ENCODE results near the gene SDSL. TPM values are rescaled to one million over a fixed set of nuclear protein-coding genes. Genes with fewer than 3 reads are reported as not detected.

The SDSL gene
- total RNA-seq, 1 experiment from 2014 or later, result 0.52 TPM

DNA sequence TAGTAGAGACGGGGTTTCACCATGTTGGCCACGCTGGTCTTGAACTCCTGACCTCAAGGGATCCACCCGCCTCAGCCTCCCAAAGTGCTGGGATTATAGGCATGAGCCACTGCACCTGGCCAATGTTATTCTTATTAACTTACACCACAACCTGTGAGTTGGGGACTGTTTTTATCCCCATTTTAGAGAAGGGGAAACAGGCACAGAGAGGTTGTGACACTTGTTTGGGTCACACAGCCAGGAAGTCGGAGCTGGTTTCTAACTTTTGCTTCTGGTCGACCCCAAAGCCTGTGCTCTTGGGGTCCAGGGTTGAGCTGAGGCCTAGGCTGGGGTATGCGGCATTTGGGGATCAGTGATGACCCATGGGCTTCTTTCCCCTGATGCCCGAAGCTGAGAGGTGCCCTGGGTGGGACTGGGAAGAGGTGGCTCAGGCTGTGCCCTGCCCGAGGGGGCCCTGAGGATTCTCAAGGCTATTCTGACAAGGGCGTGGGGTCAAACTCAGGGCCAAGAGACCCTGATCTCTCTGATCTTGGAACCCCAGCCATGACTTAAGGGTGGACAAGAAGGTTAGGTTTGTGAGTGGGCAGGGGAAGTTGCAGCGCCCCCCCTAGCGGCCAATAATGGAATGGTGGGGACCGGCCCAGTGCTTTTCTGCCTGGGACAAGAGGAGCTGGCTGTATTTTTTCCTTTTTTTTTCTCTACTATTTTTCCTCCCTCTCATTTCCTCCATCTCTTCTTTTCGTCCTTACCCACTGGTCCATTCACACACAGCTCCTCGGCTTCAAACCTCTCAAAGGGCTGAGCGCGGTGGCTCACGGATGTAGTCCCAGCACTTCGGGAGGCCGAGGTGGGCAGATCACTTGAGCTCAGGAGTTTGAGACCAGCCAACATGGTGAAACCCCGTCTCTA is 3.0 kb downstream of the SDSL start (continued):
- TF ChIP-seq, protein P1, sequence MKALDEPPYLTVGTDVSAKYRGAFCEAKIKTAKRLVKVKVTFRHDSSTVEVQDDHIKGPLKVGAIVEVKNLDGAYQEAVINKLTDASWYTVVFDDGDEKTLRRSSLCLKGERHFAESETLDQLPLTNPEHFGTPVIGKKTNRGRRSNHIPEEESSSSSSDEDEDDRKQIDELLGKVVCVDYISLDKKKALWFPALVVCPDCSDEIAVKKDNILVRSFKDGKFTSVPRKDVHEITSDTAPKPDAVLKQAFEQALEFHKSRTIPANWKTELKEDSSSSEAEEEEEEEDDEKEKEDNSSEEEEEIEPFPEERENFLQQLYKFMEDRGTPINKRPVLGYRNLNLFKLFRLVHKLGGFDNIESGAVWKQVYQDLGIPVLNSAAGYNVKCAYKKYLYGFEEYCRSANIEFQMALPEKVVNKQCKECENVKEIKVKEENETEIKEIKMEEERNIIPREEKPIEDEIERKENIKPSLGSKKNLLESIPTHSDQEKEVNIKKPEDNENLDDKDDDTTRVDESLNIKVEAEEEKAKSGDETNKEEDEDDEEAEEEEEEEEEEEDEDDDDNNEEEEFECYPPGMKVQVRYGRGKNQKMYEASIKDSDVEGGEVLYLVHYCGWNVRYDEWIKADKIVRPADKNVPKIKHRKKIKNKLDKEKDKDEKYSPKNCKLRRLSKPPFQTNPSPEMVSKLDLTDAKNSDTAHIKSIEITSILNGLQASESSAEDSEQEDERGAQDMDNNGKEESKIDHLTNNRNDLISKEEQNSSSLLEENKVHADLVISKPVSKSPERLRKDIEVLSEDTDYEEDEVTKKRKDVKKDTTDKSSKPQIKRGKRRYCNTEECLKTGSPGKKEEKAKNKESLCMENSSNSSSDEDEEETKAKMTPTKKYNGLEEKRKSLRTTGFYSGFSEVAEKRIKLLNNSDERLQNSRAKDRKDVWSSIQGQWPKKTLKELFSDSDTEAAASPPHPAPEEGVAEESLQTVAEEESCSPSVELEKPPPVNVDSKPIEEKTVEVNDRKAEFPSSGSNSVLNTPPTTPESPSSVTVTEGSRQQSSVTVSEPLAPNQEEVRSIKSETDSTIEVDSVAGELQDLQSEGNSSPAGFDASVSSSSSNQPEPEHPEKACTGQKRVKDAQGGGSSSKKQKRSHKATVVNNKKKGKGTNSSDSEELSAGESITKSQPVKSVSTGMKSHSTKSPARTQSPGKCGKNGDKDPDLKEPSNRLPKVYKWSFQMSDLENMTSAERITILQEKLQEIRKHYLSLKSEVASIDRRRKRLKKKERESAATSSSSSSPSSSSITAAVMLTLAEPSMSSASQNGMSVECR (CRISPR knock-in tag; IDR thresholded peaks at IDR 0.05; ENCODE audit: borderline replicate concordance), result no peak
- TF ChIP-seq, protein P2, sequence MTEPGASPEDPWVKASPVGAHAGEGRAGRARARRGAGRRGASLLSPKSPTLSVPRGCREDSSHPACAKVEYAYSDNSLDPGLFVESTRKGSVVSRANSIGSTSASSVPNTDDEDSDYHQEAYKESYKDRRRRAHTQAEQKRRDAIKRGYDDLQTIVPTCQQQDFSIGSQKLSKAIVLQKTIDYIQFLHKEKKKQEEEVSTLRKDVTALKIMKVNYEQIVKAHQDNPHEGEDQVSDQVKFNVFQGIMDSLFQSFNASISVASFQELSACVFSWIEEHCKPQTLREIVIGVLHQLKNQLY (CRISPR knock-in tag; IDR thresholded peaks at IDR 0.05), result no peak
- TF ChIP-seq, protein P3, sequence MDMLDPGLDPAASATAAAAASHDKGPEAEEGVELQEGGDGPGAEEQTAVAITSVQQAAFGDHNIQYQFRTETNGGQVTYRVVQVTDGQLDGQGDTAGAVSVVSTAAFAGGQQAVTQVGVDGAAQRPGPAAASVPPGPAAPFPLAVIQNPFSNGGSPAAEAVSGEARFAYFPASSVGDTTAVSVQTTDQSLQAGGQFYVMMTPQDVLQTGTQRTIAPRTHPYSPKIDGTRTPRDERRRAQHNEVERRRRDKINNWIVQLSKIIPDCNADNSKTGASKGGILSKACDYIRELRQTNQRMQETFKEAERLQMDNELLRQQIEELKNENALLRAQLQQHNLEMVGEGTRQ (CRISPR knock-in tag; IDR thresholded peaks at IDR 0.05), result no peak

DNA sequence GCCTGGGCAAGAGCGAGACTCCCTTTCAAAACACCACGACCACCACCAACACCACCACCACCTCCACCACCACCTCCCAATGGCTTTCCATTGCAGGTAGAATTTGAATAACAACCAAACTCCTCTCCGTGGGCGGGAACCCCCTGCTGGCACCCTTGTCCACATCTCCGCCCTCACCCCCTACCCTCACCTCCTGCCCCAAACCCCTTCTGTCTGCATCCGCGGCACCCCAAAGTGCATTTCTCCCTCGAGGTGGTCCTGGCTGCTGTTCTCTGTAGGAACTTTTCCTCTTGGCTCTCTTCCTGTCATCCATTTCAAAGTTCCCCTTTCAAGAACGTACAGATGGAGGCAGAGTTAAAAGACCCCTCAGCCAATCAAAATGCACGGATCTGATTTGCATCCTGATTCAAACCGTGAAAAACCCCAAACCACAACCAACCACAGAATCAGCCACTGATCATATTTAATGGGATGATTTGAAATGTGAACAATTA is 3.8 kb downstream of the SDSL start:
- Mint-ChIP-seq H3K27ac (no peak overlapping the region), H3K9me3 (peaks cover 7% of the 10 kb centered on the region), H3K4me1 (peaks cover 16% of the 10 kb centered on the region), H3K27me3 (ENCODE audit: low read depth) (no peaks in the 10 kb centered on the region; the same call in 1 of the 2 replicates), H3K4me3 (peak overlapping the region; percentile 75), H3K36me3 (no peaks in the 10 kb centered on the region)
- POLR2A ChIA-PET, result no interaction called here
- CTCF ChIA-PET, result interaction anchor here (0.6 to 1.9 kb wide), 94 partner anchors 9 to 503 kb away, joined by 3 to 41 read pairs (median 5); partner anchors contain the start of genes DDX54, PLBD2, RASAL1 and RITA1
- ATAC-seq, result peak; percentile 56
- peak; percentile 63 for DNase-seq (ENCODE audit: low spot score)
- TF ChIP-seq SP1 (CRISPR knock-in tag; conservative IDR thresholded peaks at IDR 0.05) (0 out of 2 replicates have a peak, but pooled peaks have one; percentile 9), FOXP1 (CRISPR knock-in tag; IDR thresholded peaks at IDR 0.05; ENCODE audit: borderline replicate concordance) (no peak), TEAD4 (CRISPR knock-in tag; IDR thresholded peaks at IDR 0.05) (no peak), HMGA2 (CRISPR knock-in tag; IDR thresholded peaks at IDR 0.05) (no peak), GRHL2 (CRISPR knock-in tag; IDR thresholded peaks at IDR 0.05; ENCODE audit: insufficient replicate concordance, severe bottlenecking) (no peak), NFYB (CRISPR knock-in tag; conservative IDR thresholded peaks at IDR 0.05; ENCODE audit: low read depth) (peak; percentile 44; the same call in 1 of the 2 replicates), ZNF423 (CRISPR knock-in tag; IDR thresholded peaks at IDR 0.05) (peak; percentile 81), NFE2L1 (CRISPR knock-in tag; IDR thresholded peaks at IDR 0.05) (0 out of 2 replicates have a peak, but pooled peaks have one; percentile 57), ESRRA (CRISPR knock-in tag; IDR thresholded peaks at IDR 0.05; ENCODE audit: borderline replicate concordance) (no peak), SMAD3 (CRISPR knock-in tag; IDR thresholded peaks at IDR 0.05; ENCODE audit: borderline replicate concordance) (no peak), ZNF121 (CRISPR knock-in tag; IDR thresholded peaks at IDR 0.05) (0 out of 2 replicates have a peak, but pooled peaks have one; percentile 0)
- TF ChIP-seq, protein P4, sequence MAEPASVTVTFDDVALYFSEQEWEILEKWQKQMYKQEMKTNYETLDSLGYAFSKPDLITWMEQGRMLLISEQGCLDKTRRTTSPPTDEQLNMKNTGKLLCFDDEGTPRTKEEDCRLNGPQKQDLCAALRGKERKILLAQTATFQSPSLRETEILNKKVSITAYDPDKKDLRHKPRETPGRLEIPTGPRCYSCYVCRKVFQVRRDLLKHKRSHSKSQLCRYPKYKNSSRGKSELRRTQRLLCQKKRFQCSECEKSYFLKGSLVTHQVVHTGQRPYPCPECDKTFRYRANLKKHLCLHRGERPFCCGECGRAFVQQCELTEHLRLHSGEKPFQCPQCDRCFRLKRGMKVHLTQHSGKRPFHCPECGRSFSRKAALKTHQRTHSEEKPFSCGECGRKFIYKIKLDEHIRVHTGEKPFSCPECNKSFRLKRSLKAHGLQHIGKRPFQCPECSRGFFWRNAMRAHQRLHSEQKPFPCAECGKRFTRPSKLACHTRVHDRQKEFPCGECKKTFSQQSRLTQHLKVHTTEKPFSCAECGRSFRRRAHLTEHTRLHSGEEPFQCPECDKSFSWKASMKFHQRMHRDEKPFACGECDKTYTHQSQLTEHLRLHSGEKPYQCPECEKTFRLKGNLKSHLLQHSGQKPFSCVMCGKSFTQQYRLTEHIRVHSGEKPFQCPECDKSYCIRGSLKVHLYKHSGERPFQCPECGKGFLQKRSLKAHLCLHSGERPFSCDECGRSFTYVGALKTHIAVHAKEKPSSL (CRISPR knock-in tag; conservative IDR thresholded peaks at IDR 0.05), result no peak
- TF ChIP-seq, protein P5, sequence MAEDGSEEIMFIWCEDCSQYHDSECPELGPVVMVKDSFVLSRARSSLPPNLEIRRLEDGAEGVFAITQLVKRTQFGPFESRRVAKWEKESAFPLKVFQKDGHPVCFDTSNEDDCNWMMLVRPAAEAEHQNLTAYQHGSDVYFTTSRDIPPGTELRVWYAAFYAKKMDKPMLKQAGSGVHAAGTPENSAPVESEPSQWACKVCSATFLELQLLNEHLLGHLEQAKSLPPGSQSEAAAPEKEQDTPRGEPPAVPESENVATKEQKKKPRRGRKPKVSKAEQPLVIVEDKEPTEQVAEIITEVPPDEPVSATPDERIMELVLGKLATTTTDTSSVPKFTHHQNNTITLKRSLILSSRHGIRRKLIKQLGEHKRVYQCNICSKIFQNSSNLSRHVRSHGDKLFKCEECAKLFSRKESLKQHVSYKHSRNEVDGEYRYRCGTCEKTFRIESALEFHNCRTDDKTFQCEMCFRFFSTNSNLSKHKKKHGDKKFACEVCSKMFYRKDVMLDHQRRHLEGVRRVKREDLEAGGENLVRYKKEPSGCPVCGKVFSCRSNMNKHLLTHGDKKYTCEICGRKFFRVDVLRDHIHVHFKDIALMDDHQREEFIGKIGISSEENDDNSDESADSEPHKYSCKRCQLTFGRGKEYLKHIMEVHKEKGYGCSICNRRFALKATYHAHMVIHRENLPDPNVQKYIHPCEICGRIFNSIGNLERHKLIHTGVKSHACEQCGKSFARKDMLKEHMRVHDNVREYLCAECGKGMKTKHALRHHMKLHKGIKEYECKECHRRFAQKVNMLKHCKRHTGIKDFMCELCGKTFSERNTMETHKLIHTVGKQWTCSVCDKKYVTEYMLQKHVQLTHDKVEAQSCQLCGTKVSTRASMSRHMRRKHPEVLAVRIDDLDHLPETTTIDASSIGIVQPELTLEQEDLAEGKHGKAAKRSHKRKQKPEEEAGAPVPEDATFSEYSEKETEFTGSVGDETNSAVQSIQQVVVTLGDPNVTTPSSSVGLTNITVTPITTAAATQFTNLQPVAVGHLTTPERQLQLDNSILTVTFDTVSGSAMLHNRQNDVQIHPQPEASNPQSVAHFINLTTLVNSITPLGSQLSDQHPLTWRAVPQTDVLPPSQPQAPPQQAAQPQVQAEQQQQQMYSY (CRISPR knock-in tag; IDR thresholded peaks at IDR 0.05), result no peak
- TF ChIP-seq, protein P6, sequence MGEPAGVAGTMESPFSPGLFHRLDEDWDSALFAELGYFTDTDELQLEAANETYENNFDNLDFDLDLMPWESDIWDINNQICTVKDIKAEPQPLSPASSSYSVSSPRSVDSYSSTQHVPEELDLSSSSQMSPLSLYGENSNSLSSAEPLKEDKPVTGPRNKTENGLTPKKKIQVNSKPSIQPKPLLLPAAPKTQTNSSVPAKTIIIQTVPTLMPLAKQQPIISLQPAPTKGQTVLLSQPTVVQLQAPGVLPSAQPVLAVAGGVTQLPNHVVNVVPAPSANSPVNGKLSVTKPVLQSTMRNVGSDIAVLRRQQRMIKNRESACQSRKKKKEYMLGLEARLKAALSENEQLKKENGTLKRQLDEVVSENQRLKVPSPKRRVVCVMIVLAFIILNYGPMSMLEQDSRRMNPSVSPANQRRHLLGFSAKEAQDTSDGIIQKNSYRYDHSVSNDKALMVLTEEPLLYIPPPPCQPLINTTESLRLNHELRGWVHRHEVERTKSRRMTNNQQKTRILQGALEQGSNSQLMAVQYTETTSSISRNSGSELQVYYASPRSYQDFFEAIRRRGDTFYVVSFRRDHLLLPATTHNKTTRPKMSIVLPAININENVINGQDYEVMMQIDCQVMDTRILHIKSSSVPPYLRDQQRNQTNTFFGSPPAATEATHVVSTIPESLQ (CRISPR knock-in tag; IDR thresholded peaks at IDR 0.05), result no peak
